Neural progenitor cell (in vitro differentiated cells): ENCODE measurements around the gene BTF3.

Experiments
- EZH2 ChIP-seq: fragments of 200-600 bp; sonication (generic); IDR thresholded peaks from 2 replicates; pipeline ENCODE4 v1.6.1; 2017; ENCODE audit warnings: antibody characterized with exemption, mild to moderate bottlenecking, moderate library complexity
- EZH2phosphoT487 ChIP-seq: fragments of 200-600 bp; sonication (generic); IDR thresholded peaks from 2 replicates; pipeline ENCODE4 v1.6.1; 2017; ENCODE audit warnings: antibody characterized with exemption
- TF ChIP-seq, protein P1 (sequence below): fragments of 200-600 bp; sonication (generic); IDR thresholded peaks from 2 replicates; pipeline ENCODE4 v1.5.1; 2017; ENCODE audit warnings: antibody characterized with exemption, mild to moderate bottlenecking

DNA sequence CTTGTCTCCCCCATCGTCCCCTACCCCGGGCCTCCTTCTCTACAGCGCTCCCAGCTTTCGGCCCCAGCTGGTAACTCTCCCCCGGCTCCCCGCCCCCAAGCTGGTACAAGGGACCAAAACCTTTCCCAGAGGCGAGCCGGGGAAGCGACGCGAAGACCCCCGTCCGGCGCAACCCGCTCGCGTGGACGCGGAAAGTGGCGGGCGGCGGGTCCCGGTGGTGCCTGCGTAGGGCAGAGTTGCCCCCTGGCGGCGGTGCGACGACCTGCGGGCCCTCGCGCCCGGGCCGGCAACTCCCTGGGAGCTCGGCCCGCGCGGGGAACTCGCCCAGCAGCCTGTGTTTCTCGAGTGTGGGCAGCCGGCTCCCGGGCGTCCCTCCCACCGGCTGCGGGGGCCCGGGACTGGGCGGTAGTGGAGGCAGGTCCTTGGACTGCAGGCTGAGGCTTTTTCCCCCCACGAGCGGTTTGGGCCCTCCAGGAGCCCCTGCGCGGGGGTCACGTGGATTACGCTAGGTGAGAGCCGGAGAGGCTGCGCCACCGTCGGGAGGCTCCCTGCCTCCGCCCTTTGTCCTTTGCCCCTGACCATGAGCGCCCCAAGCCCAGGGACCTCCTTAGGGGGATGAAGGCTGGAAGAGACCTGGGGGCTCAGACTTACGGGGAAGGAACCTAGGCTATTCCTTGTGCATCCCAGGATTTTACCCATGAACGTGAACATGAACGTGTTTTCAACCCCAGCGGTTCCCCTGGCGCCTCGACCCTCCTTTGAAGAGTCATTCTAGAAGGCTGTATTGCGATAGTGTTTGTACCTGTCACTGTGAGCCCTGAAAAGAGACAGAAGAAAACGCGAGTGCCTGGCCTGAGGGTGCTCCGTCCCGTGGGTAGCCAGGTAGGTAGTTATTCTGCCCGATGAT, 46.8 kb upstream of the BTF3 start:
- TF ChIP-seq, protein P1, sequence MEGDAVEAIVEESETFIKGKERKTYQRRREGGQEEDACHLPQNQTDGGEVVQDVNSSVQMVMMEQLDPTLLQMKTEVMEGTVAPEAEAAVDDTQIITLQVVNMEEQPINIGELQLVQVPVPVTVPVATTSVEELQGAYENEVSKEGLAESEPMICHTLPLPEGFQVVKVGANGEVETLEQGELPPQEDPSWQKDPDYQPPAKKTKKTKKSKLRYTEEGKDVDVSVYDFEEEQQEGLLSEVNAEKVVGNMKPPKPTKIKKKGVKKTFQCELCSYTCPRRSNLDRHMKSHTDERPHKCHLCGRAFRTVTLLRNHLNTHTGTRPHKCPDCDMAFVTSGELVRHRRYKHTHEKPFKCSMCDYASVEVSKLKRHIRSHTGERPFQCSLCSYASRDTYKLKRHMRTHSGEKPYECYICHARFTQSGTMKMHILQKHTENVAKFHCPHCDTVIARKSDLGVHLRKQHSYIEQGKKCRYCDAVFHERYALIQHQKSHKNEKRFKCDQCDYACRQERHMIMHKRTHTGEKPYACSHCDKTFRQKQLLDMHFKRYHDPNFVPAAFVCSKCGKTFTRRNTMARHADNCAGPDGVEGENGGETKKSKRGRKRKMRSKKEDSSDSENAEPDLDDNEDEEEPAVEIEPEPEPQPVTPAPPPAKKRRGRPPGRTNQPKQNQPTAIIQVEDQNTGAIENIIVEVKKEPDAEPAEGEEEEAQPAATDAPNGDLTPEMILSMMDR, result peak; percentile 85
- TF ChIP-seq EZH2 (peak; percentile 97), EZH2phosphoT487 (peak; percentile 87)
